EH (cell line): ENCODE measurements around the gene NAB1.
"Not testable (repeated sequence)": the region's sequence is repeated elsewhere in the genome, so short reads cannot be mapped to it uniquely, and the experiment has no call there.

Experiments
- DNase-seq: peaks from one replicate; pipeline ENCODE4 v3.0.0-alpha.2; 2015; ENCODE audit warnings: low read depth

NAB1 gene

GRCh38 chr2:190674966-190675650 lies 26.2 kb downstream of the NAB1 start:
- no peak for DNase-seq

GRCh38 chr2:190677255-190677654 lies 28.4 kb downstream of the NAB1 start:
- peak; percentile 15 for DNase-seq

- peak; percentile 36 for DNase-seq
These were observed 29.7 kb downstream of the NAB1 start for GRCh38 chr2:190678444-190679162.

- no peak for DNase-seq
These were observed 30.5 kb downstream of the NAB1 start for GRCh38 chr2:190679391-190679790.

- DNase-seq, result peak; percentile 68
These were observed 31.1 kb downstream of the NAB1 start for GRCh38 chr2:190679813-190680591.

- DNase-seq, result peak; percentile 46
These were observed 33.3 kb downstream of the NAB1 start for GRCh38 chr2:190682168-190682567.

- peak; percentile 20 for DNase-seq
These were observed 34.9 kb downstream of the NAB1 start for GRCh38 chr2:190683802-190684201.

- DNase-seq, result no peak
These were observed 36.0 kb downstream of the NAB1 start for GRCh38 chr2:190684931-190685330.

- DNase-seq, result no peak
These were observed 36.5 kb downstream of the NAB1 start for GRCh38 chr2:190685333-190685732.

- no peak for DNase-seq
These were observed 44.8 kb downstream of the NAB1 start for GRCh38 chr2:190693533-190694232.

- no peak for DNase-seq
These were observed 45.6 kb downstream of the NAB1 start for GRCh38 chr2:190694479-190694878.

- DNase-seq, result no peak
These were observed 46.9 kb downstream of the NAB1 start for GRCh38 chr2:190695739-190696138.

GRCh38 chr2:190696792-190697398 lies 48.0 kb downstream of the NAB1 start:
- no peak for DNase-seq

GRCh38 chr2:190697421-190697820 lies 48.5 kb downstream of the NAB1 start:
- no peak for DNase-seq

GRCh38 chr2:190698895-190699294 lies 50.0 kb downstream of the NAB1 start:
- no peak for DNase-seq

GRCh38 chr2:190701586-190701985 lies 52.7 kb downstream of the NAB1 start:
- no peak for DNase-seq

- DNase-seq, result no peak
These were observed 56.4 kb downstream of the NAB1 start for GRCh38 chr2:190705280-190705679.

- DNase-seq, result no peak
These were observed 58.8 kb downstream of the NAB1 start for GRCh38 chr2:190707726-190708125.

- not testable (repeated sequence) for DNase-seq
These were observed 59.8 kb downstream of the NAB1 start for GRCh38 chr2:190708650-190709049.

- no peak for DNase-seq
These were observed 62.2 kb downstream of the NAB1 start for GRCh38 chr2:190711069-190711468.

- peak; percentile 48 for DNase-seq
These were observed 64.6 kb downstream of the NAB1 start for GRCh38 chr2:190713471-190713870.

GRCh38 chr2:190714958-190715357 lies 66.1 kb downstream of the NAB1 start:
- DNase-seq, result peak; percentile 40
